ENCODE results near the gene SEC31A.
"Not testable (repeated sequence)": the region's sequence is repeated elsewhere in the genome, so short reads cannot be mapped to it uniquely, and the experiment has no call there.

SEC31A gene

DNA sequence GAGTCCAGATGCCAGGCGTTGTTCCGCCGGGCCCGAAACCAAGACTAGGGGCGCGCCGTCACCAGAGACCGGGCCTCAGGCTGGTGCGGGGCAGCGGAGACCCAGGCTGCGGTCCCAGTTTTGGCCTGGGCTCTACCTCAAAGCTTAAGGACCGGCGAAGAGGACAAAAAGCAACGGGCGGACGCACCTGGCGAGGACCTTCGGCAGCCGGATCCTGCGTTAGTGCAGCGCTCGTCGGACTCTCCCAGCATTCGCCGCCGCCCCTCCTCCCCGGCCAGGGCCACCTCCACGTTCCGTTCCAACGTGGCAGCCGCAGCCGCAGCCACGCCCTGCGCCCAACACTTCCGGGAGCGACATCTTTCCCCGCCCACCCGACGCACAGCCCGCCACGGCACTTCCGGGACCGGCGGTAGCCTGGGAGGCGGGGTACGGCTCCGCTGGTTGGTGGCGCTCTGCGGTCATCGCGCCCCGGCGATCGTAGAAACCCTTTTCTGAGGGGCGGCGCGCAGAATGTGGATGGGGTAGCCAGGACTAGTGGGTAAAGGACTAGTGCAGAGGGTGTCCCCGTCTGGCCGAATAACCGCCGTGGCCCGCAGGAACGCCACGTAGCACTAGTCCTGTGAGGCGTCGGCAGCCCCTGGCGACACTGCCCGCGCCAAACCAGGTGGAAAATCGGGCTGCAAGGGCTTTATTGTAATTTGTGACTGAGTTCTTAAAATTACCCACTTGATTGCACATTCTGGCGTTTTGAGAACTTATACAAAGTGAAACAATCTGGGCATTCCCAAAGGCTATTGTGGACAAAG lies at the start of gene SEC31A:
Gene SEC31A (minus strand): TSS at position 253 of the 806 bp plus-strand sequence. CDS start 9,217 bp downstream, outside the sequence.
- DNase-seq (ENCODE audit: low read depth in 2 of 2) = peak; percentile 96 to 97

- DNase-seq (ENCODE audit: low read depth in 2 of 2) = no peak
These were observed 48.5 kb upstream of the SEC31A start for GRCh38 chr4:82939414-82939813.

DNA sequence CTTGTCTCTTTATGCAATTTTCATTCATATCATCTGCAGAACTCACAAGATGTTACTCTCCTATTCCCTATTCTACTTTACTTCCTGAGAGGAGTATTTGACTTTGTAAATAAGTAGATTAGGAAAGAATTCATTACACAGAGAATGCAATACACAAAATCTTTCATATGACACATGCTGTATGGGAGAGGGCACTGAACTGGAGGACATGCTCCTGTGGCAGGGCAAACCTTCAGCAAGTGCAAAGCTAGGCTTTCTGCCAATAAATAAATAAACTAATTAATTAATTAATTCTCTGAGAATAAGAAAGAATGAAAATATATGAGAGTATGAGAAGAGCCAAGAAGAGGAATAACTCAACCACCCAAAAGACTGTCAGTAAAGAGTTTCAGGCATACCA lies 43.5 kb upstream of the SEC31A start:
- DNase-seq (ENCODE audit: low read depth in 2 of 2) = no peak

DNA sequence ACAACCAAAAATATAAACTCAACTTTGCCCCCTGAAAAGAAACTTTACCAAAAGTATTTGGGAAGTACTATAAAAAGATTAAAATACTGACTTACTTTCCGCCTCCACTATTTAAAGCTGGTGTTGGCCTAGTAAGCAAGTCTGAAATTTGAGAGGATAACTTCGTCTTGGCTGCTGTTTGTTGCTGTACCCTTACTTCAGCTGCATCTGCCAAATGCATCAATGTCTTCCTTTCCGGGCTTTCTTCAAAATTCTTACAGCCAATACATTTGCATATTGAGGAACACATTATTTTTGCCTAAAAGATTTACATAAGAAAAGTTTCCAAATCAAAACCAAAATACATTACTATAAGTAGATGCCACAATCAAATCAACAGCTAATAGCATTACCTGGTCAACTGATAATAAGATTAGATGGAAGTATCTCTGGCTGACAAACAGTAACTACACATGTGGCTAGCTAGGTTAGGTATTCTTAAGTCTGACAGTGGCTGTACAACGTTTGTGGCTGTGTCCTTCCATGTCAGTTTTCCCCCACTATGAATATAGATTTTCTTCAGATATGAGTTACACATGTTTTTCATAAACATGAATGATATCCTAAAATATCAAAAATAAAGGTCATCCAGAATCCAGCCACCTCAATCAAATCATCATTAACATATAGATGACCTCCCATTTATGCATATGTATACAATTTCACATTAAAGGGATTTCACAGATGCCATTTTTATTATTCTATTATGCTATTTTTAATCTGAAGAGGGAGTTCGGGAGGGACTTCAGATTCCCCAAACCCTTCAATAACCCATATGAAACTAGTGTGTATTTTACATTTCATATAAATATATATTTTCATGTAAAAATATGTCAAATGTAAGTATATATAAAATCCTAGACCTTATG lies 40.1 kb upstream of the SEC31A start:
- no peak for DNase-seq (ENCODE audit: low read depth in 2 of 2)

DNA sequence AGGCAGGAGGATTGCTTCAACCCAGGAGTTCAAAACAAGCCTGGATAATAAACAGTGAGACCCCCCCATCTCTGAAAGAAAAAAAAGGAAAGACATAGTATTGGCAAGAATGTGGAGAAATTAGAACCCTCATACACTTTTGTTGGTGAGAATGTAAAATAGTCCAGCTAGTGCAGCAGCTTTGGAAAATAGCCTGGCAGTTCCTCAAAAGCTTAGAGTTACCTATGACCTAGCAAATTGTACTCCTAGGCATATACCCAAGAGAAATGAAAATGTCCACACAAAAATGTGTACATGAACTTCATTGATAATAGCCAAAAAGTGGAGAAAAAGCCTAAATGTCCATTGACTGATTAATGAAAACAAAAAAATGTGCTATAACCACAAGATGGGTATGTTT lies 30.8 kb upstream of the SEC31A start:
- no peak for DNase-seq (ENCODE audit: low read depth in 2 of 2)

DNA sequence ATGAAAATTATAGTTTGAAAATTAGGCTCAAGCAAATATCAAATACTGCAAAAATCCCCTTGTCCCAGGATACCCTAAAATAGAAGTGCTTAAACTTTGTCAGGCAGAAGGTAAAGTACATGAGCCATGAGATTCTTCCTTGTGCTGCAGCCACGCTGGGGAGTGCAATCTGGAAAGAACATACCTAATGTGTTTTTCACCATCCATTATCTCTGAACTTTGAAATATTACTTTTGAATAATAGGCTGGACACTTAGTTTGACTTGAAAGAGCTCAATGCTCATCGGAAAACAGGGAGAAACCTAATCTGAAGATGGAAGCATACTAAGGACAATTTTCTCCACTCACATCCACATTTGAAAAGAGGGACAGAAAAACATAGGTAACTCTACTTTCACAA lies 28.4 kb upstream of the SEC31A start:
- no peak for DNase-seq (ENCODE audit: low read depth in 2 of 2)

- no peak for DNase-seq (ENCODE audit: low read depth in 2 of 2)
These were observed 27.1 kb upstream of the SEC31A start for GRCh38 chr4:82918091-82918490.

- not testable (repeated sequence) for DNase-seq (ENCODE audit: low read depth in 2 of 2)
These were observed 23.0 kb upstream of the SEC31A start for GRCh38 chr4:82913968-82914367.

DNA sequence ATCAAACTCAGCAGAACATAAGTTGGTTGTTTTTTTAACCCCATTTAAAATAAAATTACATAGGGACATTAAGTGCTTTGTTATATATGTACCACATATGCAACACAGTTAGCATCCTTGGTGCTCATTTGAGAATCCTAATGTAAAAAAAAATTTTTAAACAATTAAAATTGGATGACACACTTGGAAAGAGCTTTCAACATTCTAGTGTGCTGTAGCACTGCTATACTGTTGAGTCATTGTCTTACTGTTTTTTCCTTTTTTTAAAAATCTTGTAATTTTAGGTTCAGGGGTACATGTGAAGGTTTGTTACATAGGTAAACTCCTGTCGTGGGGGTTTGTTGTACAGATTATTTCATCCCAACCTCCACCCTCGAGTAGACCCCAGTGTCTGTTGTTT lies 22.4 kb upstream of the SEC31A start:
- no peak for DNase-seq (ENCODE audit: low read depth in 2 of 2)

DNA sequence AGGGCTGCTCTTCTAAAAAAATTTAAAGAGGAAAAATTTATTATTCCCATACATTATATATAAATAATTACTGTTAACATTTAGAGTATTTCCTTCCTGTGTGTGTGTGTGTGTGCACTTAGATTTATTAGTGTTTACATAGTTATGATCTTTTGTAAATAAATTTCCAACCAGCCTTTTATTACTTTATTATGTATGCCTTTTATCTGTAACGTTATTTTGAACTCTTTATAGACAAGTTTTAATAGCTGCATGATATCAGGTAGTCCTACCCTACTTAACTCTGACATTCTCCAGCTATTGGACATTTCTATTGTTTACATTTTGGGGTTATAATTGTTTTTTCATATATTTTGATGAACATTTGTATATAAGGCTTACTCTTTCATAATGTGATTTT lies 18.4 kb upstream of the SEC31A start:
- DNase-seq (ENCODE audit: low read depth in 2 of 2) = no peak

DNA sequence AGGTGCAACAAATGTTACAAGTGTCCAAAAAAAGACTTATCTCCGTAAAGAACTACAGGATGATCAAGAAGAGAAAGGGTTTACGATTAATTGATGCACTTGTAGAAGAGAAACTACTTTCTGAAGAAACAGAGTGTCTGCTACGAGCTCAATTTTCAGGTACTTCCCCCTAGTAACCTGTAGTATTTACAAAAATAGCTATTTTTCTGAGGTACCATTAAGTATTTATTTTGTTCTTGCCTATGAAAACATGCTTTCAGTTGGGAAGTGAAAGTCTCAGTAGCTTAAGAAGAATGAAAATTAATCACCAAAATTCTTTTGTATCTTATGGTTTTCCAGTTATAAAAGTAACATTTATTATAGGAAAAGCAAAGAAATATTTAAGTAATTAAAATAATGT lies 15.5 kb upstream of the SEC31A start:
- no peak for DNase-seq (ENCODE audit: low read depth in 2 of 2)

- no peak for DNase-seq (ENCODE audit: low read depth in 2 of 2)
These were observed 14.3 kb upstream of the SEC31A start for GRCh38 chr4:82905205-82905604.

DNA sequence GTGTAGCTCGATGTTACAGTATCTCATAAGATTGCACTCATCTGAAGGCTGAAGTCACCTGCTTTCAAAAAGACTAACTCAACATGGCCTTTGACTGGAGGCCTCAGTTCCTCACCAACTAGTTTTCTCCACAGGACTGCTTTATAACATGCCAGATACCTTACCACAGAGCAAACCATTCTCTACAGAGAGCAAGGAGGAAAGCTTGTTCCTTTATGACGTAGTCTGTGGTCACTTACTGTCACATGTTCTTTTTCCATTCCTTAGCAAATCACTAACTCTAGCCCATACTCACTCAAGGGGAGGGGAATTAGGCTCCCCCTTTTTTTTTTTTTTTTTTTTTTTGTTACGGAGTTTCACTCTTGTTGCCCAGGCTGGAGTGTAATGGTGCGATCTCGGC lies 12.8 kb upstream of the SEC31A start:
- DNase-seq (ENCODE audit: low read depth in 2 of 2) = no peak

DNA sequence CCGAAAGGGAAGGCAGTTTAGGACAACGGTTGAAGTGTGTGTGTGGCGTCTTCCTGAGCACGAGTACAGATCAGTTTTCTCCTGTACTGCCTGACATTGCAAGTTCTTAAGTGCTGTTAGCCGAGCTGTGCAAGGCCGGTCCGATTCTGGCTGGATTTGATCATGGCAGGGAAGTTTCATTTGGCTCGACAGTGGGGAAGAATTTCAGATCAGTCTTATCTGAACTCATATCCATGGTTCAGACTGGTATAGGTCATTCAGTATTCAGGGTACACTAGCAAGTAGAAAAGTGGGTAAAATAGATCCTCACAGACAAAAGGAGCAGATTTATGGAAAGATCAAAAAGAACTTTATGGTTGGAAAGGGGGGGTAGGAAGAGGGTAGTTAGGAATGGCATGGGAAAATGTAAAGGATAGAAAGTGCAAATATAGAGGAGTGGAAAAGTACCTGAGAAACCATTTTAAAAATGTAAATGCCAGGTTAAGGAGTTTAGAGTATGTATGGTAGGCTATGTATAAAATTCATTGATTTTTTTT lies 10.3 kb upstream of the SEC31A start:
- DNase-seq (ENCODE audit: low read depth in 2 of 2) = no peak

- DNase-seq (ENCODE audit: low read depth in 2 of 2) = peak; percentile 97 to 98
These were observed 9.6 kb upstream of the SEC31A start, which contains the start of gene THAP9 for GRCh38 chr4:82900411-82901182. Gene THAP9 (plus strand): TSS chr4:82900735. CDS start chr4:82900803, 68 bp downstream.

DNA sequence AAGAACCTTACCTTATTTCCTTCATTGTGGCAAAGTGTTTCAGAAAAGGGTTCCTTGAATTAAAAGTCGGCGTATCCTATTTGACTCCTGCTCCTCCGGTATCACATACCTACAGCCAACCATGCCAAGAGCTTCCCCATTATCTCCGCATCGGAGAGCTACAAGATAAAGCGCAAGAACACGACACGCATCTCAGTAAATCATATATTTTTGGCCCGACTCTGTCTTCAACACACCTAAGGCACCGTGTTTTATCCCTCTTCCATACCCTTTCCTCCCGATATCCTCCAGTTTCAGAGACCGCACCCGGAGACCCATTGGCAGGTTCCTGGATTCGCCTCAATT lies 9.1 kb upstream of the SEC31A start:
- DNase-seq (ENCODE audit: low read depth in 2 of 2) = no peak

DNA sequence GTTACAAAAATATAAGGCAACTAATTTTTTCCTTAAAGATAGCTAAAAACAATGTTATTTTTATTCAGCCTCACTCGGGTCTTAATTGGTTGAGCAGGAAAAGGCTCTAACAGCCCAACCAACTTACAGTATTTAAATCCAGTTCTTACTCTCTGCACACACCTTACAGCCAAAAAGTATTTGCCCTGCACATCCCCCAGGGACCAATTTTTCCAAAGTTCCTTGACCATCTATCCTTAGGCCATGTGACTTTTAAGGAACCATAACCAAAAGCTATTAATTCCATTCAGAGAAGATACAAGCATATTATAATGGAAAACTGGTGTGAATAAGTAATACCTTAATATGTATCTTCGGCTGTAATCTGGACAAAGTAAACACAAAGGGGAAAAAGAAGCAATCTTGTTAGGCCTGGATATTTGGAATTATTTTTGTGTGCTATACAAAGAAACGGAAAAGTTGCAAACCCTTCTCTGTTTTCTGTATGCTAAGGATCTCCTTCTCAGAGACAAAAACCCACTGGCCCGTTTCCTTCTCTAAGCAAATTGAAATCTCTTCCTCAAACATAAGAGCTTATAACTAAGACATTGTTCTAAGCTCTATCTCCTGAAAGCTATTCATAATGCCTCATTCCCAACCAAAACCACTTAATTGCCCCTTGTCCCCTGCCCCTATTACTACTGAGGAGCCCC lies 8.6 kb upstream of the SEC31A start:
- DNase-seq (ENCODE audit: low read depth in 2 of 2) = no peak

DNA sequence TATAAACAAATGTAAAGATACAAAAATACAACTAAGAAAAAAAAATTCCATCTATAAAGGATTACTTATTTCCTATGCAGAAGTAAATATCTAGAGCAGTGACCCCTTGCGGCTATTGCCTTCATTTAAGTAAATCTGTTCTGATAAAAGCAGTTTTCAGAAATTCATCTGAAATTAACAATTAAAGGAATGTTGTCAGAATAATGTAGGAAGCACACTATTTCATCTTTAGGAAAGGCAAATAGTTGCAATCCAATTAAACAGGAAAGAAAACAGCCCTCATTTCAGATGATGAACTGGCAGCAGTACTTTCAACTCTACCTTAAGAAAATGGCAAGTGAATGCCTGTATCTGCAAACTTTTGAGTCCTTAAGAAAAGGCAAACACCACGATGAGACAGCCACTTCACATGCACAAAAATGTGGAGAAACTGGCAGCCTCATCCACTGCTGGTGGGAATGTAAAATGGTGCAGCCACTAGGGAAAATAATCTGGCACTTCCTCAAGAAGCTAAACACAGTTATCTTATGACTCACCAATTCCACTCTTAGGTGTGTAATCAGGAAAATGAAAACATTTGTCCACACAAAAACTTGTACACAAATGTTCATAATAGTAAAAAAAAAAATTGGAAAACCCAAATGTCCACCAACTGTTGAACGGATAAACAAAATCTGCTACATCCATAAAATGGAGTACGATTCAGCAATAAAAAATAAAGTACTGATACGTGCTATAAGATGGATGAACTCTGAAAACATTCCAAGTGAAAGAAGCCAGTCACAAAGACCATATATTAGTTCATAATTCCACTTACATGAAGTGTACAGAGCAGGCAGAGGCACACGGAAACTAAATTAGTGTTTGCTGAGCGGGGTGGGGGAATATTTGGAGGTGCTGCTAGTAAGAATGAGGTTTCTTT lies 7.6 kb upstream of the SEC31A start:
- DNase-seq (ENCODE audit: low read depth in 2 of 2) = no peak

DNA sequence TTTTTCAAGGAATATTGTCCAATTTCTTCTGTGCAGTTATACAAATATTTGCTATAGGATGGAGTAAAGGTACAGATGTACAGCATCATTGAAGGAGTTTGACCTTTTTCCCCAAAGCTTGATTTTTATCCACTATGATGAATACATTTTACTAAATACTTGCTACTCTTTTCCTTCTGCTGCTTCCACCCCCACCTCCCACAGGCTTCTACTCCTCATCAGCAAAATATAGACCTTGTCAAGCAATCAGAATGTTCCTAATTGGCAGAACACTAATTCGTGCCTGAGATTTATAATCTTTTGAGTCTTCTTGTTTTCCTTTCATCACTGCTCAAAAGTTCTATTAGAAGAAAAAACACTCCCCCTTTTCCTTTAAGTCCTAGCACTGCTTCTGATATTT lies 5.8 kb upstream of the SEC31A start:
- no peak for DNase-seq (ENCODE audit: low read depth in 2 of 2)

DNA sequence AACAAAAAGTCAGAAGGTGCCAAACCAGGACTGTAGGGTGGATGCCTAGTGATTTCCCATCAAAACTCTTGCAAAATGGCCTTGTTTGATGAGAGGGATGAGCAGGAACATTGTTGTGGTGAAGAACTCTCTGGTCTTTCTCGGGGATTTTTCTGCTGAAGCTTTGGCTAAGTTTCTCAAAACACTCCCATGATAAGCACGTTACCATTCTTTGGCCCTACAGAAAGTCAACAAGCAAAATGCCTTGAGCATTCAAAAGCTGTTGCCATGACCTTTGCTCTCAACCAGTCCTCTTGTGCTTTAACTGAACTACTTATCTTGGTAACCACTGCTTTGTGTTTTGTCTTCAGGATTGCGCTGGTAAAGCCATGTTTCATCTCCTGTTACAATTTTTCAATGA lies 3.0 kb upstream of the SEC31A start:
- DNase-seq (ENCODE audit: low read depth in 2 of 2) = no peak
